HG03064 (cell line): ENCODE results near the gene PITPNM1.
"Not testable (repeated sequence)": the region's sequence is repeated elsewhere in the genome, so short reads cannot be mapped to it uniquely, and the experiment has no call there.

ENCODE experiments used
- ATAC-seq: cut with Tn5 transposase; IDR thresholded peaks from one replicate; pipeline ENCODE4 v1.9.1; 2021; ENCODE audit warnings: low read depth; ENCODE audit not compliant: unreplicated experiment

PITPNM1 gene

GRCh38 chr11:67523556-67524479 lies 18.7 kb upstream of the PITPNM1 start:
- ATAC-seq, result no peak

GRCh38 chr11:67522844-67523555 lies 17.8 kb upstream of the PITPNM1 start, which contains the start of gene CABP2:
Gene CABP2, minus strand, starts transcription at chr11:67523446. Its CDS starts 120 bp downstream, at chr11:67523326.
- ATAC-seq, result no peak

GRCh38 chr11:67522338-67522737 lies 17.2 kb upstream of the PITPNM1 start:
- no peak for ATAC-seq

GRCh38 chr11:67521924-67522323 lies 16.8 kb upstream of the PITPNM1 start:
- ATAC-seq, result no peak

- no peak for ATAC-seq
Observed at GRCh38 chr11:67520856-67521824, 16.0 kb upstream of the PITPNM1 start.

GRCh38 chr11:67519726-67520125 lies 14.6 kb upstream of the PITPNM1 start:
- ATAC-seq, result no peak

- ATAC-seq, result no peak
Observed at GRCh38 chr11:67517784-67518552, 12.8 kb upstream of the PITPNM1 start.

GRCh38 chr11:67516806-67517205 lies 11.6 kb upstream of the PITPNM1 start:
- no peak for ATAC-seq

GRCh38 chr11:67514116-67514515 lies 9.0 kb upstream of the PITPNM1 start:
- ATAC-seq, result no peak

- ATAC-seq, result not testable (repeated sequence)
Observed at GRCh38 chr11:67511558-67511957, 6.4 kb upstream of the PITPNM1 start.

- no peak for ATAC-seq
Observed at GRCh38 chr11:67510023-67510345, 4.8 kb upstream of the PITPNM1 start.

GRCh38 chr11:67508486-67509121 lies 3.4 kb upstream of the PITPNM1 start:
- ATAC-seq, result peak; percentile 40

GRCh38 chr11:67507864-67508485 lies 2.8 kb upstream of the PITPNM1 start, which contains the start of gene CDK2AP2:
Gene CDK2AP2, minus strand, starts transcription at chr11:67508162. Its CDS starts 80 bp downstream, at chr11:67508082.
- peak; percentile 54 for ATAC-seq

- ATAC-seq, result no peak
Observed at GRCh38 chr11:67507242-67507863, 2.2 kb upstream of the PITPNM1 start.

- no peak for ATAC-seq
Observed at GRCh38 chr11:67506426-67507051, 1.4 kb upstream of the PITPNM1 start.

GRCh38 chr11:67505605-67506396 lies 638 bp upstream of the PITPNM1 start:
- ATAC-seq, result no peak
